Daoy (cell line): ENCODE results near the gene GLUD2. TPM values are rescaled to one million over a fixed set of nuclear protein-coding genes. Genes with fewer than 3 reads are reported as not detected.

ENCODE experiments used
- total RNA-seq: library from RNA; depleted of rRNA; stranded (reverse); fragments of >200 nt; shearing (Covaris generic); gene quantifications from 2 replicates; pipeline ENCODE4 v1.2.3, GENCODE V29; 2014; rRNA removed

Gene GLUD2
- total RNA-seq, 1 experiment from 2014 or later: 2.6 TPM

Other genes with a start within 250 kb of the GLUD2 start
- gene CT47B1, start 171.7 kb upstream of the GLUD2 start, total RNA-seq: not detected in 2 replicates
- gene CT47A11, start 110.5 kb upstream of the GLUD2 start, total RNA-seq: not detected in 2 replicates
- not detected in 2 replicates for gene CT47A10, start 105.6 kb upstream of the GLUD2 start, total RNA-seq
- not detected in 2 replicates for gene CT47A9, start 100.7 kb upstream of the GLUD2 start, total RNA-seq
- gene CT47A8, start 95.9 kb upstream of the GLUD2 start, total RNA-seq: not detected in 2 replicates
- not detected in 2 replicates for gene CT47A7, start 91.0 kb upstream of the GLUD2 start, total RNA-seq
- 5.0 and 13.3 TPM in 2 replicates for gene CT47A6, start 86.1 kb upstream of the GLUD2 start, total RNA-seq
- not detected in 2 replicates for gene CT47A5, start 81.3 kb upstream of the GLUD2 start, total RNA-seq
- gene CT47A4, start 76.4 kb upstream of the GLUD2 start, total RNA-seq: not detected in 2 replicates
- not detected in 2 replicates for gene CT47A3, start 71.5 kb upstream of the GLUD2 start, total RNA-seq
- gene CT47A2, start 66.7 kb upstream of the GLUD2 start, total RNA-seq: not detected in 2 replicates
- 3.5 and 11.9 TPM in 2 replicates for gene CT47A1, start 61.9 kb upstream of the GLUD2 start, total RNA-seq